Liver (tissue), 9 donors: Measurements from ENCODE around the gene PHF11. TPM values are rescaled to one million over a fixed set of nuclear protein-coding genes. Genes with fewer than 3 reads are reported as not detected.

ENCODE experiments used
- DNase-seq: peaks from one replicate; pipeline ENCODE4 v3.0.0-alpha.2; 2017; ENCODE audit warnings: low spot score
- H3K27ac ChIP-seq, 2 donors: one replicate each; pipeline ENCODE4 v1.7.0; 2013; ENCODE audit warnings: inconsistent platforms in 2 of 2, low read length in 2 of 2, control low read depth in 1 of 2, low read depth in 1 of 2, mild to moderate bottlenecking in 1 of 2
- H3K27me3 ChIP-seq, 4 donors: one replicate each; pipeline versions ENCODE4 v1.6.1 to v1.7.0; 2013; ENCODE audit warnings: low read length in 3 of 4, inconsistent platforms in 1 of 4, mild to moderate bottlenecking in 1 of 4, moderate library complexity in 1 of 4; ENCODE audit not compliant: control insufficient read depth in 4 of 4, insufficient read depth in 4 of 4
- H3K36me3 ChIP-seq, 4 donors: one replicate each; pipeline versions ENCODE4 v1.6.1 to v1.7.0; 2013; ENCODE audit warnings: low read length in 3 of 4, mild to moderate bottlenecking in 3 of 4, low read depth in 1 of 4, moderate library complexity in 1 of 4; ENCODE audit not compliant: control insufficient read depth in 4 of 4, insufficient read depth in 3 of 4
- H3K4me1 ChIP-seq, 4 donors: one replicate each; pipeline versions ENCODE4 v1.6.1 to v1.7.0; 2013; ENCODE audit warnings: low read length in 3 of 4, mild to moderate bottlenecking in 3 of 4, moderate library complexity in 1 of 4; ENCODE audit not compliant: control insufficient read depth in 4 of 4, insufficient read depth in 4 of 4
- H3K4me3 ChIP-seq, 3 donors: one replicate each; pipeline versions ENCODE4 v1.6.1 to v1.7.0; 2013; ENCODE audit warnings: low read length in 3 of 3, control low read depth in 1 of 3, low read depth in 1 of 3, mild to moderate bottlenecking in 1 of 3
- H3K9ac ChIP-seq, 2 donors: one replicate each; pipeline ENCODE4 v1.7.0; 2013; ENCODE audit warnings: low read length in 2 of 2, mild to moderate bottlenecking in 2 of 2, moderate library complexity in 2 of 2, control low read depth in 1 of 2, low read depth in 1 of 2
- H3K9me3 ChIP-seq, 4 donors: one replicate each; pipeline versions ENCODE4 v1.6.1 to v1.7.0; 2013; ENCODE audit warnings: low read length in 3 of 4; ENCODE audit not compliant: control insufficient read depth in 4 of 4
- EGR1 ChIP-seq, 2 donors: IDR thresholded peaks; 2 replicates each; pipeline ENCODE4 v1.6.1; 2016 to 2018; ENCODE audit warnings: antibody characterized with exemption in 2 of 2, low read depth in 2 of 2
- FOXA1 ChIP-seq: IDR thresholded peaks from 2 replicates; pipeline ENCODE4 v1.6.1; 2016; ENCODE audit warnings: antibody characterized with exemption
- GABPA ChIP-seq, 2 donors: IDR thresholded peaks in 1 of 2; conservative IDR thresholded peaks in 1 of 2; 2 replicates each; pipeline ENCODE4 v1.6.1; 2016; ENCODE audit warnings: antibody characterized with exemption in 2 of 2, mild to moderate bottlenecking in 1 of 2, moderate library complexity in 1 of 2
- HNF4A ChIP-seq, 2 donors: conservative IDR thresholded peaks; 2 replicates each; pipeline ENCODE4 v1.6.1; 2016; ENCODE audit warnings: antibody characterized with exemption in 2 of 2, mild to moderate bottlenecking in 2 of 2
- HNF4G ChIP-seq: IDR thresholded peaks from 2 replicates; pipeline ENCODE4 v1.6.1; 2016; ENCODE audit warnings: antibody characterized with exemption
- JUND ChIP-seq, 2 donors: IDR thresholded peaks; 2 replicates each; pipeline ENCODE4 v1.6.1; 2016; ENCODE audit warnings: antibody characterized with exemption in 2 of 2
- RAD21 ChIP-seq, 2 donors: IDR thresholded peaks; 2 replicates each; pipeline ENCODE4 v1.6.1; 2016; ENCODE audit warnings: antibody characterized with exemption in 2 of 2, mild to moderate bottlenecking in 2 of 2
- RXRA ChIP-seq, 2 donors: IDR thresholded peaks; 2 replicates each; pipeline ENCODE4 v1.6.1; 2017 to 2018; ENCODE audit warnings: antibody characterized with exemption in 2 of 2, mild to moderate bottlenecking in 1 of 2
- SP1 ChIP-seq: IDR thresholded peaks from 2 replicates; pipeline ENCODE4 v1.6.1; 2018; ENCODE audit warnings: antibody characterized with exemption, mild to moderate bottlenecking
- TAF1 ChIP-seq: conservative IDR thresholded peaks from 2 replicates; pipeline ENCODE4 v1.6.1; 2016; ENCODE audit warnings: antibody characterized with exemption, mild to moderate bottlenecking
- YY1 ChIP-seq: IDR thresholded peaks from 2 replicates; pipeline ENCODE4 v1.6.1; 2016; ENCODE audit warnings: antibody characterized with exemption, mild to moderate bottlenecking
- WGBS: extraction: QIAGEN DNeasy Blood & Tissue Kit; methylation state at CpG from one replicate; pipeline ENCODE4 v1.1.7; 2013; 5-methylcytosine and 5-hydroxymethylcytosine counted together
- polyA plus RNA-seq, 2 donors: library from polyadenylated mRNA; stranded (reverse) in 1 of 2; unstranded in 1 of 2; fragments of 200-250 nt in 1 of 2; fragments of >200 nt in 1 of 2; fragmentation: Nextera tagmentation in 1 of 2; extraction: Ambion mirVana in 1 of 2; gene quantifications; one replicate each; pipeline versions ENCODE4 v1.2.1 to v1.2.3, GENCODE V29; 2013 to 2015
- total RNA-seq, 2 donors: library from RNA; depleted of rRNA; stranded (reverse); fragments of >200 nt; gene quantifications; one replicate each; pipeline ENCODE4 v1.2.3, GENCODE V29; 2014
- TF ChIP-seq, protein P1 (sequence below): fragments of 150-350 bp; IDR thresholded peaks from 2 replicates; pipeline ENCODE4 v1.5.1; 2017; ENCODE audit warnings: improper control_type of control experiment, low read depth, low read length; ENCODE audit not compliant: missing input control
- TF ChIP-seq, protein P2 (sequence below): IDR thresholded peaks from 2 replicates; pipeline ENCODE4 v1.6.1; 2016; ENCODE audit warnings: antibody characterized with exemption
- TF ChIP-seq, protein P3 (sequence below): IDR thresholded peaks from 2 replicates; pipeline ENCODE4 v1.6.1; 2016; ENCODE audit warnings: antibody characterized with exemption
- TF ChIP-seq, protein P4 (sequence below): IDR thresholded peaks from 2 replicates; pipeline ENCODE4 v1.6.1; 2016; ENCODE audit warnings: antibody characterized with exemption
- TF ChIP-seq, protein P5 (sequence below): IDR thresholded peaks from 2 replicates; pipeline ENCODE4 v1.6.1; 2016; ENCODE audit warnings: antibody characterized with exemption, mild to moderate bottlenecking
- donor health status: healthy.
- donor health status: healthy.
- donor health status: healthy.
- donor health status: healthy.
- donor health status: healthy.

Gene PHF11
- total and polyA plus RNA-seq, 4 donors: 8.6 to 16.1 (median 11.5) TPM

DNA sequence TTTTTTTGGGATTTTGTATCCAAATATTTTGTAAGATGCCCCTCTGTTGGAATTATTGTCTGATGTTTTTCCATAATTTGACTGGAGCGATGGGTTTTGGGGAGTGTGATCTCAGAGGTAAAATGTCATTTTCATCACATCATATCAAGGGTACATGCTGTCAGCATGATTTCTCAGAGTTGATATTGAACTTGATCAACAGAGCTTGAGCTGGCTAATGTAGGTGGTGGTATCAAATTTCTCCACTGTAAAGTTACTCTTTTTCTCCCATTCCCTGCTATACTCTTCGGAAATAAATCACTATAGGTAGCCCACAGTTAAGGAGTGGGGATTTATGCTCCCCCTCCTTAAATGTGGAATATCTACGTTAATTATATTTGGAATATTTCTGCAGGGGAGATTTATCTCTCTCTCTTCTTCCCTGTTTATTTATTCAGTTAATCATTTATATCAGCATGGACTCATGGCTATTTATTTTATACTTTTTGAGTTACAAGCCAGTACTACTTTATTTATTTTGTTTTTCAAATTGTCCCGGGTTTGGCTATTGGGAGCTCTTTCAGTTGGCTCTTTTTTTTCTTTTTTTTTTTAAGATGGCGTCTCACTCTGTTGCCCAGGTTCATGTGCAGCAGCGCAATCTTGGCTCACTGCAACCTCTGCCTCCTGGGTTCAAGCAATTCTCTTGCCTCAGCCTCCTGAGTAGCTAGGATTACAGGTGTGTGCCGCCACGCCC is 42.9 kb upstream of the PHF11 start:
- TF ChIP-seq HNF4G (no peak), YY1 (peak; percentile 71), GABPA (IDR thresholded peaks at IDR 0.05 in 1 of 2, conservative IDR thresholded peaks at IDR 0.05 in 1 of 2) (no peak), HNF4A (conservative IDR thresholded peaks at IDR 0.05) (peak in 1 of 2 donors; percentile 29)
- TF ChIP-seq, protein P1, sequence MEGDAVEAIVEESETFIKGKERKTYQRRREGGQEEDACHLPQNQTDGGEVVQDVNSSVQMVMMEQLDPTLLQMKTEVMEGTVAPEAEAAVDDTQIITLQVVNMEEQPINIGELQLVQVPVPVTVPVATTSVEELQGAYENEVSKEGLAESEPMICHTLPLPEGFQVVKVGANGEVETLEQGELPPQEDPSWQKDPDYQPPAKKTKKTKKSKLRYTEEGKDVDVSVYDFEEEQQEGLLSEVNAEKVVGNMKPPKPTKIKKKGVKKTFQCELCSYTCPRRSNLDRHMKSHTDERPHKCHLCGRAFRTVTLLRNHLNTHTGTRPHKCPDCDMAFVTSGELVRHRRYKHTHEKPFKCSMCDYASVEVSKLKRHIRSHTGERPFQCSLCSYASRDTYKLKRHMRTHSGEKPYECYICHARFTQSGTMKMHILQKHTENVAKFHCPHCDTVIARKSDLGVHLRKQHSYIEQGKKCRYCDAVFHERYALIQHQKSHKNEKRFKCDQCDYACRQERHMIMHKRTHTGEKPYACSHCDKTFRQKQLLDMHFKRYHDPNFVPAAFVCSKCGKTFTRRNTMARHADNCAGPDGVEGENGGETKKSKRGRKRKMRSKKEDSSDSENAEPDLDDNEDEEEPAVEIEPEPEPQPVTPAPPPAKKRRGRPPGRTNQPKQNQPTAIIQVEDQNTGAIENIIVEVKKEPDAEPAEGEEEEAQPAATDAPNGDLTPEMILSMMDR: no peak
- TF ChIP-seq, protein P2, sequence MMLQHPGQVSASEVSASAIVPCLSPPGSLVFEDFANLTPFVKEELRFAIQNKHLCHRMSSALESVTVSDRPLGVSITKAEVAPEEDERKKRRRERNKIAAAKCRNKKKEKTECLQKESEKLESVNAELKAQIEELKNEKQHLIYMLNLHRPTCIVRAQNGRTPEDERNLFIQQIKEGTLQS: no peak
- no peaks in the 10 kb centered on the region for H3K9me3 ChIP-seq
- H3K4me1 ChIP-seq: peaks cover 0 to 7% (median 2%) of the 10 kb centered on the region in 4 donors
- peak overlapping the region in 1 of 3 donors; percentile 25 for H3K4me3 ChIP-seq
- no peak for DNase-seq
- H3K27ac ChIP-seq: peak overlapping the region in 1 of 2 donors; percentile 40
- no peaks in the 10 kb centered on the region for H3K36me3 ChIP-seq
- H3K27me3 ChIP-seq: no peaks in the 10 kb centered on the region
- H3K9ac ChIP-seq: no peak overlapping the region
- WGBS: 57% methylated on average over 8 of the region's 8 CpGs

DNA sequence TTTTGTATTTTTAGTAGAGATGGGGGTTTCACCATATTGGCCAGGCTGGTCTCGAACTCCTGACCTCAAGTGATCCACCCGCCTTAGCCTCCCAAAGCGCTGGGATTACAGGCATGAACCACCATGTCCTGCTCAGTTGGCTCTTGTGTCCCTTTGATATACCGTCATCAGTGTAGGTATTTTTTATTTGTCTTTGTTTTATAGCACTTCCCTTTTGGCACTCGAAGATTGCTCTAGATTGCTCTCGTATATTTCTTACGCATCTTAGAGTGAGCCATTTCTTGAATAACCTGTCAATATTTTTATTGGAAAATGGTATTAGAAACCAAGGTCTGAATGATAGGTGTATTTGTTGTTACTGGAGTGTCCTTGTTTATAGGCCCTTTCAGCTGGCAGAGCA is 42.3 kb upstream of the PHF11 start:
- no peak overlapping the region for H3K4me3 ChIP-seq
- WGBS: 88% methylated on average over 7 of the region's 7 CpGs
- peaks cover 0 to 6% (median 2%) of the 10 kb centered on the region in 4 donors for H3K4me1 ChIP-seq
- no peaks in the 10 kb centered on the region for H3K36me3 ChIP-seq
- H3K9me3 ChIP-seq: no peaks in the 10 kb centered on the region
- TF ChIP-seq, protein P2: no peak
- peak; percentile 10 for TF ChIP-seq YY1
- no peak for DNase-seq
- no peaks in the 10 kb centered on the region for H3K27me3 ChIP-seq
- no peak overlapping the region for H3K9ac ChIP-seq
- peak overlapping the region in 1 of 2 donors; percentile 40 for H3K27ac ChIP-seq

DNA sequence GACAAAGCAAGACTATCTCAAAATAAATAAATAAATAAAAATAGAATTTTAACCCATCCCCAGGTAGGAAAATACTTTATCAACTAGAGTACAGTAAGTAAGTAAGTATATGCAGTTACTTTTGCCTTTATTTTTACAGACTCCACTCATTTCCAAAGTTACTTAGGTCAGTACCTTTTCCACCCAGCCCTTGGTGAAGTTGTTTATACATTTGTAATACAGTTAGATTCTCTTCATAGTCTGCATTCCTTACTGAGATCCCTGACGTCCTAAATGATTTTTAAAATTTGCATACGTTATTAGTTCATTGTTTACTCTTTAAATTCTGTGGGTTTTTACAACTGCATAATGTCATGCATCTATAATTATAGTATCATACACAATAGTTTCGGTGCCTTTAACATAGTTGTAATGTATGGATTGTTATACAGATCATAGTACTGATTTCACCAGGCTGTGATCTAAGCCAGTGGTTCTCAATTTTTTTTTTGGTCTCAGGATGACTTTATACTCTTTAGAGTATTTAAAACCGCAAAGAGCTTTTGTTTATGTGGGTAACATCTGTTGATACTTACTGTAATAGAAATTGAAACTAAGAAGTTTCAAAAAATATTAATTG is 41.3 kb upstream of the PHF11 start:
- no peak overlapping the region for H3K9ac ChIP-seq
- no peak for DNase-seq
- peaks cover 0 to 6% (median 2%) of the 10 kb centered on the region in 4 donors for H3K4me1 ChIP-seq
- no peaks in the 10 kb centered on the region for H3K9me3 ChIP-seq
- no peaks in the 10 kb centered on the region for H3K36me3 ChIP-seq
- no peaks in the 10 kb centered on the region for H3K27me3 ChIP-seq
- WGBS: 78% methylated on average over 4 of the region's 4 CpGs
- H3K27ac ChIP-seq: no peak overlapping the region
- no peak overlapping the region for H3K4me3 ChIP-seq
- TF ChIP-seq JUND (IDR thresholded peaks at IDR 0.05) (no peak), HNF4G (no peak), GABPA (IDR thresholded peaks at IDR 0.05 in 1 of 2, conservative IDR thresholded peaks at IDR 0.05 in 1 of 2) (no peak), FOXA1 (no peak), HNF4A (conservative IDR thresholded peaks at IDR 0.05) (no peak), TAF1 (no peak), SP1 (no peak), RXRA (IDR thresholded peaks at IDR 0.05) (no peak), RAD21 (IDR thresholded peaks at IDR 0.05) (no peak), YY1 (no peak), EGR1 (IDR thresholded peaks at IDR 0.05; ENCODE audit: low read depth in 2 of 2) (no peak)
- TF ChIP-seq, protein P3, sequence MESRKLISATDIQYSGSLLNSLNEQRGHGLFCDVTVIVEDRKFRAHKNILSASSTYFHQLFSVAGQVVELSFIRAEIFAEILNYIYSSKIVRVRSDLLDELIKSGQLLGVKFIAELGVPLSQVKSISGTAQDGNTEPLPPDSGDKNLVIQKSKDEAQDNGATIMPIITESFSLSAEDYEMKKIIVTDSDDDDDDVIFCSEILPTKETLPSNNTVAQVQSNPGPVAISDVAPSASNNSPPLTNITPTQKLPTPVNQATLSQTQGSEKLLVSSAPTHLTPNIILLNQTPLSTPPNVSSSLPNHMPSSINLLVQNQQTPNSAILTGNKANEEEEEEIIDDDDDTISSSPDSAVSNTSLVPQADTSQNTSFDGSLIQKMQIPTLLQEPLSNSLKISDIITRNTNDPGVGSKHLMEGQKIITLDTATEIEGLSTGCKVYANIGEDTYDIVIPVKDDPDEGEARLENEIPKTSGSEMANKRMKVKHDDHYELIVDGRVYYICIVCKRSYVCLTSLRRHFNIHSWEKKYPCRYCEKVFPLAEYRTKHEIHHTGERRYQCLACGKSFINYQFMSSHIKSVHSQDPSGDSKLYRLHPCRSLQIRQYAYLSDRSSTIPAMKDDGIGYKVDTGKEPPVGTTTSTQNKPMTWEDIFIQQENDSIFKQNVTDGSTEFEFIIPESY: no peak
- TF ChIP-seq, protein P4, sequence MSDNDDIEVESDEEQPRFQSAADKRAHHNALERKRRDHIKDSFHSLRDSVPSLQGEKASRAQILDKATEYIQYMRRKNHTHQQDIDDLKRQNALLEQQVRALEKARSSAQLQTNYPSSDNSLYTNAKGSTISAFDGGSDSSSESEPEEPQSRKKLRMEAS: no peak
- TF ChIP-seq, protein P5, sequence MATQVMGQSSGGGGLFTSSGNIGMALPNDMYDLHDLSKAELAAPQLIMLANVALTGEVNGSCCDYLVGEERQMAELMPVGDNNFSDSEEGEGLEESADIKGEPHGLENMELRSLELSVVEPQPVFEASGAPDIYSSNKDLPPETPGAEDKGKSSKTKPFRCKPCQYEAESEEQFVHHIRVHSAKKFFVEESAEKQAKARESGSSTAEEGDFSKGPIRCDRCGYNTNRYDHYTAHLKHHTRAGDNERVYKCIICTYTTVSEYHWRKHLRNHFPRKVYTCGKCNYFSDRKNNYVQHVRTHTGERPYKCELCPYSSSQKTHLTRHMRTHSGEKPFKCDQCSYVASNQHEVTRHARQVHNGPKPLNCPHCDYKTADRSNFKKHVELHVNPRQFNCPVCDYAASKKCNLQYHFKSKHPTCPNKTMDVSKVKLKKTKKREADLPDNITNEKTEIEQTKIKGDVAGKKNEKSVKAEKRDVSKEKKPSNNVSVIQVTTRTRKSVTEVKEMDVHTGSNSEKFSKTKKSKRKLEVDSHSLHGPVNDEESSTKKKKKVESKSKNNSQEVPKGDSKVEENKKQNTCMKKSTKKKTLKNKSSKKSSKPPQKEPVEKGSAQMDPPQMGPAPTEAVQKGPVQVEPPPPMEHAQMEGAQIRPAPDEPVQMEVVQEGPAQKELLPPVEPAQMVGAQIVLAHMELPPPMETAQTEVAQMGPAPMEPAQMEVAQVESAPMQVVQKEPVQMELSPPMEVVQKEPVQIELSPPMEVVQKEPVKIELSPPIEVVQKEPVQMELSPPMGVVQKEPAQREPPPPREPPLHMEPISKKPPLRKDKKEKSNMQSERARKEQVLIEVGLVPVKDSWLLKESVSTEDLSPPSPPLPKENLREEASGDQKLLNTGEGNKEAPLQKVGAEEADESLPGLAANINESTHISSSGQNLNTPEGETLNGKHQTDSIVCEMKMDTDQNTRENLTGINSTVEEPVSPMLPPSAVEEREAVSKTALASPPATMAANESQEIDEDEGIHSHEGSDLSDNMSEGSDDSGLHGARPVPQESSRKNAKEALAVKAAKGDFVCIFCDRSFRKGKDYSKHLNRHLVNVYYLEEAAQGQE: no peak
- TF ChIP-seq, protein P2: no peak
